Thyroid gland (tissue), 4 donors: ENCODE measurements around the gene COMMD2.

Experiments
- CTCF ChIP-seq, 6 experiments: fragments of 200-600 bp in 3 of 6; fragments of 450-650 bp in 3 of 6; sonication (generic) in 3 of 6; IDR thresholded peaks; one replicate each; pipeline ENCODE4 v1.5.1; 2016 to 2019; ENCODE audit warnings: antibody characterized with exemption in 6 of 6, mild to moderate bottlenecking in 2 of 6, inconsistent platforms in 1 of 6, moderate library complexity in 1 of 6
- POLR2A ChIP-seq, 2 donors: fragments of 450-650 bp; IDR thresholded peaks; one replicate each; pipeline ENCODE4 v1.6.1; 2017; ENCODE audit warnings: antibody characterized with exemption in 2 of 2, mild to moderate bottlenecking in 2 of 2, moderate library complexity in 1 of 2

- TF ChIP-seq CTCF (IDR thresholded peaks at IDR 0.05) (no peak), POLR2A (IDR thresholded peaks at IDR 0.05) (no peak)
These were observed 50.3 kb downstream of the COMMD2 start for GRCh38 chr3:149701977-149702350.
